ENCODE data around the gene RASGRP3.

Gene RASGRP3

DNA sequence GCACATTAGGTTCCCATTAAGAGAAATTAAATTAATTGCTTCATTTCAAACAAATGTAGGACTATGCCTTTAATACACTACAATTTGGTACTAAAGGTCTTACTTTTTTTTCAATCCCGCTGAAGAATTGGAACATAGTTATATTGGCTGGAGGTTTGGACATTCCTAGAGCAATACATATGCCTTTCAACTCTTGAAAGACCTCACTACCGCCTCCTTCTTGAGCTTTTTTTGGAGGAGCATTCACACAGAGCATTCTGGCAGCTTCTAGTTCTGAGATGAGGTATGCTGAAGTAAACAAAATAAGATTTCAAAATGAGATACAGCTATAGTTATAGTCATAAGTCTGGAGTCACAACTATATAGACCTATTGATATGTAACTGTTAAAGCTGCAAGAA lies 111.8 kb downstream of the RASGRP3 start:
- DNase-seq = no peak

DNA sequence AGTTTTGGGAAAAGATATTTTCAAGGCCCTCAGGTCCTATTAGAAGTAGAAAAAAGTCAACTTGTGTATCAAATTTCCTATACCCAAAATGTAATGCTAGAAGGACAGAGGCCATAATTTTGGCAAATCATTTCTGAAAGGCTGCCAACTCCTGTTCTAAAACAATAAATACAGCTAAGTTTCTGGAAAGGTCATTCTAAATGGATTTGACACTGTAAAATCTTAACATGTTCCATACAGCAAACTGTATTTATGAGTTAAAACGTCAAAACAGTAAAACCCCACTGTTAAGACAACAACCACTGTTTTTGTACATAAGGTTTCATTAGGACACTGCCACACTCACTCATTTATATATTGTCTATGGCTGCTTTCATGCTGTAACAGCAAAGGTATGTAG lies 113.0 kb downstream of the RASGRP3 start:
- peak in 1 of 2 experiments; percentile 9 for DNase-seq

GRCh38 chr2:33595385-33595784 lies 118.9 kb downstream of the RASGRP3 start:
- no peak for DNase-seq

- no peak for DNase-seq
Measured at GRCh38 chr2:33597026-33597425, 120.6 kb downstream of the RASGRP3 start.

GRCh38 chr2:33598561-33599174 lies 122.2 kb downstream of the RASGRP3 start:
- peak in 1 of 2 experiments; percentile 18 for DNase-seq

DNA sequence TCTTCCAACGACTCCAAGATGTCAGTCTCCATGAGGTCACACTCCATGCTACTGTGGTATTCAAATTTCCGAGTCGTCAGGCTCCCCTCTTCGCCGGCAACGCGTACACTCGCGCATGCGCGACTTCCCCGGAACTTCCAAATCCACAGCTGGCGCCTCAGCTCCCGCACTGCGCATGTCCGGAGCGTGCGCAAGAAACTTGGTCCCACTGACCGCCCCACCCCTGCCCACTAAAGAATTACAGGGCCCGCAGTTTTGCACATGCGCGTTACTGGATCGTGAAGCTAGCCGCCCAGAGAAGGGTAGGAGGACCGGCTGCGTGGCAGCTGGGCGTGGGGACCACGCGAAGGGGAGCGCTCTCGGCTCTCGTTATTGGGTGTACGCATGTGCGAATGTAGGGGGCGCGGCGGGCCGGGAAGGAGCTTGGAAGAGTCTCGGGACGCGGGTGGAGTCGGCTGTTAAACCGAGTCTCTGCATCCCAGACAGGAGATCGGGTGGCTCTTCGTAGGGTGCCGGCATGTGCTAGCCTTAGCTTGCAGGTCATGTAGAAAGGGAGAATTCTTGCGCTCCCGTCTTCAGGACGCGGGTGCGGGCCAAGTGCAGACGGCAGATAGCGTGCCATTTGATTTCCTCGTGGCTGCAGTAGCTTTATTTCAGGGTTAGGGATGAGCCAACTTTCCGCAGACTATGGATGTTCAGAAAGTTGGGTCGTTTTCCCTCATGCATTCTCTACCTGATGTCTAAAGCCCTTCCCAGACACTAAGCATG lies 122.9 kb downstream of the RASGRP3 start, which contains the start of gene FAM98A:
TSS of gene FAM98A (minus strand) at position 125 of the 768 bp plus-strand sequence. CDS start at position 47, 78 bp downstream.
- peak; percentile 97 to 99 for DNase-seq

GRCh38 chr2:33599943-33600192 lies 123.4 kb downstream of the RASGRP3 start:
- no peak for DNase-seq

DNA sequence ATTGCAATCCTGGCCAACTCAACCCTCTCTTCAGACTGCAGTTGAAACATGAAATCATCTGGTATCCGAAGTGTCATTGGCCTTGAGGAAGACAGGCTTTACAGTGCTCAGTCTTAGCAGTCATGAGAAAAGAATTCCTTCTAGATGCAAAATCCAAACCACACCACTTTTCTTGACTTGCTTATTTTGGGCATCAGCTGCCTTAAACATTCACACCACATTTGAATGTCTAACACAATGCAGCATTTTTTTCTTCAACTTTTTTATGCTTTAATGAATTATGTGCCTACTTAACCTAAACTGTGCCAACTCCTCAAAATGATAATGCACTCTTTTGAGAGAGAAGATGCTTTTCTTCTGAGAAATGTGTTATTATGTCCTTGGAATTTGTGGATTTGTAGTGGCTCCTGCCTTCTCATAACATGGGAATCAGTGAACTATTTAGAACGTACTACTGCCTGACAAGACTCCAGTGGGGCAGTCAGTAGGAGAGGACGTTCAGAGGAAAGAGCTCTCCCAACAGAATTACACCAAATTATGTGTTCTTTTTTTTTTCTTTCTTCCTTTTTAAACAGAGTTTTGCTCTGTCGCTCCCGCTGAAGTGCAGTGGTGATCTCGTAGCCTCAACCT lies 125.9 kb downstream of the RASGRP3 start:
- DNase-seq = no peak

DNA sequence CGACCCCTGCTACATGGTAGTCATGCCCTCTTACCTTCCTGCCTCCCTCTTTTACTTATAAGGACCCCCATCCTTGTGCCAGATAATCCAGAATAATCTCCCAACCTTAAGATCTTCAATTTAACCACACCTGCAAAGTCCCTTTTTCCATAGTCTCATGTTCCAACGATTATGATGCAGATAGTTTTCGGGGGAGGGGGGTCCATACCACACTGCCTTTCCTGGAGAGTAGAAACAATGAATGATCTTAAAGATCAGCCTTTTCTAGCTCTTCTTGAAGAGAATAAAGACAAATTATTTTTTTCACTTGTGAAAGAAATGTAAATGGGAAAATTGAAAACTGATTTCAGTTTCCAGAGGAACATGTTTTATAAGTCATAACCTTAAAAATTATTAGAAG lies 127.0 kb downstream of the RASGRP3 start:
- DNase-seq = no peak

- no peak for DNase-seq
Measured at GRCh38 chr2:33605056-33605455, 128.6 kb downstream of the RASGRP3 start.

DNA sequence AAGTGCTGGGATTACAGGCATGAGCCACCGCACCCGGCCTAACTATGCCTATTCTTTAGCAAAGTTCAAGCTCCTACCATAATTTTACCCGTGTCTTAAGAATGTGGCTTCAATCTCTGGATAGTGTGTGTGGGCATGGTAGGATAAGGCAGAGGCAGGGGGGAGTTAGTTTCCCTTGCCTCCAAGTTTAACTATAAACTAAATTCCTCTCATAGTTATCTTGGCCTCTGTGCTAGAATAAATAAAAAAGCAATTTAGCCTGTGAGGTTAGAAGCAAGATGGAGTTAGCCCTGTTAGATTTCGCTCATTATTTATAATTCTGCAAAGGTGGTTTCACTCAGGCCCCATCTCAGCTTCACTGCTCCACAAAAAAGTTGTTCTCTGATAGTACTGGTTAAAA lies 129.7 kb downstream of the RASGRP3 start:
- DNase-seq = no peak

DNA sequence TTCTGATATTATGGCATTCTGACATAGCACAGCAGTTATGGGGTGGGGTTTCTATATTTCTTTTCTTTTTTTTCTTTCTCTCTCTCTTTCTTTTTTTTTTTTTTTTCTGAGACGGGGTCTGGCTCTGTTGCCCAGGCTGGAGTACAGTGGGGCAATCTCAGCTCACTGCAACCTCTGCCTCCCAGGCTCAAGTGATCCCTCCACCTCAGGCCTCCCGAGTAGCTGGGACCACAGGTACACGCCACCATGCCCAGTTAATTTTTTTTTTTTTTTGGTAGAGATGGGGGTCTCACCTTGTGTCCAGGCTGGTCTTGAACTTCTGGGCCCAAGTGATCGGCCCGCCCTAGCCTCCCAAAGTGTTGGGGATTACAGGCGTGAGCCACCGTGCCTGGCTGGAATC lies 130.2 kb downstream of the RASGRP3 start:
- no peak for DNase-seq

GRCh38 chr2:33607251-33607721 lies 130.8 kb downstream of the RASGRP3 start:
- DNase-seq = no peak

DNA sequence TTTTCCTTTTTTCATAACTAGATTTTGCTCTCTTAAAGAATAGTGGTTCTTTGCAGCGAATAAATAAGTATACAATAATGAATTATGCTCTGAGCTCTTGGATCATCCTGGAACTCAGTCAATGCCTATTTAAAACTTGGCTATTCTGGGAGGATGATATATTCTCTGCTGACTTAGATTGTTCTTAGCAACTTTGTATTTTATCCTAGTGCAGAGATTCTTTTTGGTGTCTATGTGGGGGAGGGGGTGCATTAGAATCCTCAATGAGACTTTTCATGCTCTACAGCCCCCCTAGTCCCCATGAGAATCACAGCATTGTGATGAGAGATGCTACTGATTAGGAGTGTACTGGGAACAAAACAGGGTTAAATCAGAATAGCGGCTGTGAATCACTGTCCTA lies 131.5 kb downstream of the RASGRP3 start:
- DNase-seq = no peak

- DNase-seq = no peak
Measured at GRCh38 chr2:33614190-33614589, 137.7 kb downstream of the RASGRP3 start.

All from NCI-H446 (cell line).